ACC112 (cell line): Measurements from ENCODE around the gene SLC9A1.

Experiments used
- H2AFZ ChIP-seq: fragments of 200-600 bp; sonication (generic); one replicate; pipeline ENCODE4 v1.6.0; 2017; ENCODE audit warnings: antibody characterized with exemption, low read length; ENCODE audit not compliant: unreplicated experiment
- H3K27ac ChIP-seq: fragments of 200-600 bp; sonication (generic); 2 replicates; pipeline ENCODE4 v1.5.1; 2014; ENCODE audit warnings: low read depth, mild to moderate bottlenecking, antibody characterized with exemption, low read length, moderate library complexity
- H3K27me3 ChIP-seq: fragments of 200-600 bp; sonication (generic); 2 replicates; pipeline ENCODE4 v1.6.1; 2014; ENCODE audit warnings: mild to moderate bottlenecking, antibody characterized with exemption, low read length, moderate library complexity, mixed read lengths; ENCODE audit not compliant: insufficient read depth
- H3K36me3 ChIP-seq: fragments of 200-600 bp; sonication (generic); 2 replicates; pipeline ENCODE4 v1.6.1; 2016; ENCODE audit warnings: mild to moderate bottlenecking, antibody characterized with exemption, low read length, moderate library complexity, mixed read lengths; ENCODE audit not compliant: insufficient read depth
- H3K4me1 ChIP-seq: fragments of 200-600 bp; sonication (generic); one replicate; pipeline ENCODE4 v1.6.1; 2016; ENCODE audit warnings: low read length, mixed read lengths; ENCODE audit not compliant: insufficient read depth, unreplicated experiment, control insufficient read depth
- H3K4me3 ChIP-seq: fragments of 200-600 bp; sonication (generic); 2 replicates; pipeline ENCODE4 v1.5.1; 2014; ENCODE audit warnings: mild to moderate bottlenecking, low read depth, low read length
- H3K79me2 ChIP-seq: fragments of 200-600 bp; sonication (generic); one replicate; pipeline ENCODE4 v1.6.0; 2016; ENCODE audit warnings: low read length; ENCODE audit not compliant: control insufficient read depth, unreplicated experiment, insufficient read depth

The SLC9A1 gene

GRCh38 chr1:27098431-27099134 lies 56.3 kb downstream of the SLC9A1 start:
- Histone ChIP-seq H3K79me2 (no peaks in the 10 kb centered on the region), H2AFZ (no peak overlapping the region), H3K4me1 (peaks cover 27% of the 10 kb centered on the region), H3K36me3 (no peaks in the 10 kb centered on the region), H3K27me3 (no peaks in the 10 kb centered on the region), H3K4me3 (no peak overlapping the region), H3K27ac (peak overlapping the region; percentile 89)

GRCh38 chr1:27097484-27097917 lies 57.4 kb downstream of the SLC9A1 start:
- Histone ChIP-seq H3K4me1 (peaks cover 27% of the 10 kb centered on the region), H2AFZ (no peak overlapping the region), H3K4me3 (no peak overlapping the region), H3K36me3 (no peaks in the 10 kb centered on the region), H3K27ac (no peak overlapping the region), H3K79me2 (no peaks in the 10 kb centered on the region), H3K27me3 (no peaks in the 10 kb centered on the region)

GRCh38 chr1:27095576-27095975 lies 59.3 kb downstream of the SLC9A1 start:
- no peaks in the 10 kb centered on the region for H3K27me3 ChIP-seq
- H2AFZ ChIP-seq: no peak overlapping the region
- H3K4me1 ChIP-seq: peaks cover 25% of the 10 kb centered on the region
- no peaks in the 10 kb centered on the region for H3K79me2 ChIP-seq
- no peak overlapping the region for H3K27ac ChIP-seq
- H3K4me3 ChIP-seq: no peak overlapping the region
- H3K36me3 ChIP-seq: no peaks in the 10 kb centered on the region

GRCh38 chr1:27092888-27093287 lies 62.0 kb downstream of the SLC9A1 start:
- Histone ChIP-seq H3K79me2 (no peaks in the 10 kb centered on the region), H3K4me3 (no peak overlapping the region), H3K27me3 (0 out of 2 replicates have a peak, but pooled peaks cover 2% of the 10 kb centered on the region), H3K36me3 (no peaks in the 10 kb centered on the region), H2AFZ (no peak overlapping the region), H3K27ac (no peak overlapping the region), H3K4me1 (no peaks in the 10 kb centered on the region)

- Histone ChIP-seq H3K4me3 (no peak overlapping the region), H3K79me2 (no peaks in the 10 kb centered on the region), H3K4me1 (no peaks in the 10 kb centered on the region), H3K36me3 (no peaks in the 10 kb centered on the region), H3K27ac (no peak overlapping the region), H2AFZ (no peak overlapping the region), H3K27me3 (0 out of 2 replicates have a peak, but pooled peaks cover 2% of the 10 kb centered on the region)
These were observed 64.0 kb downstream of the SLC9A1 start for GRCh38 chr1:27090911-27091310.

- Histone ChIP-seq H3K4me1 (no peaks in the 10 kb centered on the region), H3K4me3 (no peak overlapping the region), H3K79me2 (no peaks in the 10 kb centered on the region), H3K27me3 (peaks cover 6% of the 10 kb centered on the region; the same call in 1 of the 2 replicates), H3K36me3 (no peaks in the 10 kb centered on the region), H3K27ac (no peak overlapping the region), H2AFZ (no peak overlapping the region)
These were observed 67.3 kb downstream of the SLC9A1 start for GRCh38 chr1:27087371-27088220.

- no peaks in the 10 kb centered on the region for H3K36me3 ChIP-seq
- no peaks in the 10 kb centered on the region for H3K4me1 ChIP-seq
- H3K27ac ChIP-seq: no peak overlapping the region
- no peaks in the 10 kb centered on the region for H3K79me2 ChIP-seq
- H2AFZ ChIP-seq: no peak overlapping the region
- H3K4me3 ChIP-seq: no peak overlapping the region
- peaks cover 6% of the 10 kb centered on the region; the same call in 1 of the 2 replicates for H3K27me3 ChIP-seq
These were observed 68.3 kb downstream of the SLC9A1 start for GRCh38 chr1:27086628-27087027.

GRCh38 chr1:27086026-27086425 lies 68.9 kb downstream of the SLC9A1 start:
- Histone ChIP-seq H3K79me2 (no peaks in the 10 kb centered on the region), H3K36me3 (no peaks in the 10 kb centered on the region), H3K4me1 (no peaks in the 10 kb centered on the region), H2AFZ (no peak overlapping the region), H3K4me3 (no peak overlapping the region), H3K27me3 (peaks cover 6% of the 10 kb centered on the region; the same call in 1 of the 2 replicates), H3K27ac (no peak overlapping the region)

GRCh38 chr1:27084107-27084506 lies 70.8 kb downstream of the SLC9A1 start:
- Histone ChIP-seq H3K27ac (no peak overlapping the region), H2AFZ (no peak overlapping the region), H3K27me3 (peaks cover 6% of the 10 kb centered on the region; the same call in 1 of the 2 replicates), H3K4me1 (no peaks in the 10 kb centered on the region), H3K79me2 (no peaks in the 10 kb centered on the region), H3K36me3 (no peaks in the 10 kb centered on the region), H3K4me3 (no peak overlapping the region)

- H3K79me2 ChIP-seq: no peaks in the 10 kb centered on the region
- no peaks in the 10 kb centered on the region for H3K27me3 ChIP-seq
- no peaks in the 10 kb centered on the region for H3K36me3 ChIP-seq
- no peak overlapping the region for H3K4me3 ChIP-seq
- H3K4me1 ChIP-seq: peaks cover 11% of the 10 kb centered on the region
- H3K27ac ChIP-seq: no peak overlapping the region
- H2AFZ ChIP-seq: no peak overlapping the region
These were observed 77.0 kb downstream of the SLC9A1 start for GRCh38 chr1:27077968-27078367.
